ENCODE results near the gene TCEAL5.

- no peak for TF ChIP-seq CTCF (IDR thresholded peaks at IDR 0.05)
- no peak for TF ChIP-seq POLR2A (IDR thresholded peaks at IDR 0.05)
These were observed 43.3 kb downstream of the TCEAL5 start for GRCh38 chrX:103233263-103233662.
